ENCODE data around the gene PVRIG.

GRCh38 chr7:100220586-100221230 is 959 bp downstream of the PVRIG start:
- TF ChIP-seq, protein P1, sequence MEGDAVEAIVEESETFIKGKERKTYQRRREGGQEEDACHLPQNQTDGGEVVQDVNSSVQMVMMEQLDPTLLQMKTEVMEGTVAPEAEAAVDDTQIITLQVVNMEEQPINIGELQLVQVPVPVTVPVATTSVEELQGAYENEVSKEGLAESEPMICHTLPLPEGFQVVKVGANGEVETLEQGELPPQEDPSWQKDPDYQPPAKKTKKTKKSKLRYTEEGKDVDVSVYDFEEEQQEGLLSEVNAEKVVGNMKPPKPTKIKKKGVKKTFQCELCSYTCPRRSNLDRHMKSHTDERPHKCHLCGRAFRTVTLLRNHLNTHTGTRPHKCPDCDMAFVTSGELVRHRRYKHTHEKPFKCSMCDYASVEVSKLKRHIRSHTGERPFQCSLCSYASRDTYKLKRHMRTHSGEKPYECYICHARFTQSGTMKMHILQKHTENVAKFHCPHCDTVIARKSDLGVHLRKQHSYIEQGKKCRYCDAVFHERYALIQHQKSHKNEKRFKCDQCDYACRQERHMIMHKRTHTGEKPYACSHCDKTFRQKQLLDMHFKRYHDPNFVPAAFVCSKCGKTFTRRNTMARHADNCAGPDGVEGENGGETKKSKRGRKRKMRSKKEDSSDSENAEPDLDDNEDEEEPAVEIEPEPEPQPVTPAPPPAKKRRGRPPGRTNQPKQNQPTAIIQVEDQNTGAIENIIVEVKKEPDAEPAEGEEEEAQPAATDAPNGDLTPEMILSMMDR (conservative IDR thresholded peaks at IDR 0.05; ENCODE audit: low read depth, low read length), result no peak
- TF ChIP-seq EZH2 (IDR thresholded peaks at IDR 0.05; ENCODE audit: borderline replicate concordance, low read depth, low read length, poor library complexity, severe bottlenecking), result no peak
